ENCODE results near the gene NDFIP2. TPM values are rescaled to one million over a fixed set of nuclear protein-coding genes. Genes with fewer than 3 reads are reported as not detected.

NDFIP2 gene
- total and polyA plus RNA-seq, 10 of the 15 experiments (the other 5 are each of a cell fraction or from before 2014, with no cell fraction given): 17.9 to 57.2 (median 30.6) TPM

- TF ChIP-seq ZBTB4 (CRISPR knock-in tag; IDR thresholded peaks at IDR 0.05) (no peak), ATF2 (IDR thresholded peaks at IDR 0.05; ENCODE audit: low read length) (no peak; the same call in 1 of the 2 replicates), BHLHE40 (IDR thresholded peaks at IDR 0.05; ENCODE audit: borderline replicate concordance in 1 of 2, low read depth in 2 of 2, low read length in 1 of 2) (peak; percentile 67 to 90), IKZF2 (IDR thresholded peaks at IDR 0.05) (peak; percentile 88 to 91), ASH2L (IDR thresholded peaks at IDR 0.05; ENCODE audit: borderline replicate concordance, low read depth) (peak; percentile 84; the same call in 1 of the 2 replicates), SMAD5 (IDR thresholded peaks at IDR 0.05; ENCODE audit: low read depth) (peak; percentile 50; the same call in 1 of the 2 replicates), EP300 (IDR thresholded peaks at IDR 0.05; ENCODE audit: borderline replicate concordance in 1 of 2, control insufficient read depth in 1 of 2, low read depth in 2 of 2, low read length in 2 of 2) (peak; percentile 20 to 45; a peak in 2 of 4 replicates), POLR2A (IDR thresholded peaks at IDR 0.05; ENCODE audit: low read depth, low read length) (peak; percentile 82), ZBED1 (IDR thresholded peaks at IDR 0.05; ENCODE audit: borderline replicate concordance) (no peak), ETV6 (conservative IDR thresholded peaks at IDR 0.05 in 1 of 2, IDR thresholded peaks at IDR 0.05 in 1 of 2; ENCODE audit: borderline replicate concordance in 1 of 2, low read depth in 1 of 2) (peak in 1 of 2 experiments; percentile 96; a peak in 2 of 4 replicates), RELB (IDR thresholded peaks at IDR 0.05; ENCODE audit: low read depth) (peak; percentile 49; the same call in 1 of the 2 replicates), STAT1 (conservative IDR thresholded peaks at IDR 0.05) (0 out of 2 replicates have a peak, but pooled peaks have one; percentile 24), SMC3 (IDR thresholded peaks at IDR 0.05; ENCODE audit: borderline replicate concordance, low read length) (no peak), NKRF (conservative IDR thresholded peaks at IDR 0.05) (peak; percentile 67)
- TF ChIP-seq, protein P1, sequence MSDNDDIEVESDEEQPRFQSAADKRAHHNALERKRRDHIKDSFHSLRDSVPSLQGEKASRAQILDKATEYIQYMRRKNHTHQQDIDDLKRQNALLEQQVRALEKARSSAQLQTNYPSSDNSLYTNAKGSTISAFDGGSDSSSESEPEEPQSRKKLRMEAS (IDR thresholded peaks at IDR 0.05; ENCODE audit: low read depth, low read length): peak; percentile 52
- TF ChIP-seq, protein P2, sequence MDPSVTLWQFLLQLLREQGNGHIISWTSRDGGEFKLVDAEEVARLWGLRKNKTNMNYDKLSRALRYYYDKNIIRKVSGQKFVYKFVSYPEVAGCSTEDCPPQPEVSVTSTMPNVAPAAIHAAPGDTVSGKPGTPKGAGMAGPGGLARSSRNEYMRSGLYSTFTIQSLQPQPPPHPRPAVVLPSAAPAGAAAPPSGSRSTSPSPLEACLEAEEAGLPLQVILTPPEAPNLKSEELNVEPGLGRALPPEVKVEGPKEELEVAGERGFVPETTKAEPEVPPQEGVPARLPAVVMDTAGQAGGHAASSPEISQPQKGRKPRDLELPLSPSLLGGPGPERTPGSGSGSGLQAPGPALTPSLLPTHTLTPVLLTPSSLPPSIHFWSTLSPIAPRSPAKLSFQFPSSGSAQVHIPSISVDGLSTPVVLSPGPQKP (IDR thresholded peaks at IDR 0.05; ENCODE audit: low read depth, low read length): peak; percentile 69; the same call in 1 of the 2 replicates
These were observed at the start of gene NDFIP2 (continued) for GRCh38 chr13:79480954-79481684.
